Stimulated activated CD8-positive, alpha-beta memory T cell treated with anti-CD3 and anti-CD28 coated beads, Interleukin-2, amount 100 ng/mL, for 1 hour (primary cell): ENCODE results near the gene SLC7A11.
"Not testable (repeated sequence)": the region's sequence is repeated elsewhere in the genome, so short reads cannot be mapped to it uniquely, and the experiment has no call there.

Source experiments
- DNase-seq, 2 donors: peaks; one replicate each; pipeline ENCODE4 v3.0.0-alpha.2; 2020; ENCODE audit warnings: low read depth in 2 of 2

Gene SLC7A11

DNA sequence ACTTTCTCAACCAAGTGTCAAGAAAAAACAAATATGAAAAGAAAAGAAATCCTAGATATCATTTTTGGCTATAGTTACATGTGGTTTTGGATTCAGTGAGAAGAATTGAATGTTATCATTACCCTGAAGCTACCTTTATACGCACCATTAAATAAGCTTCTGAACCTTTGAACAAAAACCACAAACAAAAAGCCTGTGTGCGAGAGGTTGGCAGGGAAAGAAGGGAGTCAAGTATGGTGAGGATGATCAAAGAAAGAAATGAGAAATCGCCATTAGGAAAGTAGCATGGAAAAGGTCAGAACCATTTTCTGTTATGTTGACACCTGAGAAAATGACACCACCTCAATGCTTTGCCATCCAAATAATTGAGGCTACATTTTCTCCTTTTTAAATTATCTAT is 1.2 kb upstream of the SLC7A11 start:
- DNase-seq, result no peak

DNA sequence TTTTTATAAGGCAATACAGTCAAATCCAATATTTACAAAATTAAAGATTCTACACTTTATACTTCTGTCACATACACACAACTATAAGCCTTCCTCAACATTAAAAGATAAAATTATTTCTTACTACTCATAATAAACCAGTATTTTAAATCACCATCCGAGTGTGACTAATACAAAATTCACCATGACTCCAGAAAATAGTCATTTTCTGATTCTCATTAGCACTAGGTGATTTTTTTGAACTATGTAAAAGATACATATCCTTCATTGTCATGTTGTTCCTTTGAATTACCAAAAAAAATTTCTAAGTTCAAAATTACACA is 646 bp upstream of the SLC7A11 start:
- no peak for DNase-seq

DNA sequence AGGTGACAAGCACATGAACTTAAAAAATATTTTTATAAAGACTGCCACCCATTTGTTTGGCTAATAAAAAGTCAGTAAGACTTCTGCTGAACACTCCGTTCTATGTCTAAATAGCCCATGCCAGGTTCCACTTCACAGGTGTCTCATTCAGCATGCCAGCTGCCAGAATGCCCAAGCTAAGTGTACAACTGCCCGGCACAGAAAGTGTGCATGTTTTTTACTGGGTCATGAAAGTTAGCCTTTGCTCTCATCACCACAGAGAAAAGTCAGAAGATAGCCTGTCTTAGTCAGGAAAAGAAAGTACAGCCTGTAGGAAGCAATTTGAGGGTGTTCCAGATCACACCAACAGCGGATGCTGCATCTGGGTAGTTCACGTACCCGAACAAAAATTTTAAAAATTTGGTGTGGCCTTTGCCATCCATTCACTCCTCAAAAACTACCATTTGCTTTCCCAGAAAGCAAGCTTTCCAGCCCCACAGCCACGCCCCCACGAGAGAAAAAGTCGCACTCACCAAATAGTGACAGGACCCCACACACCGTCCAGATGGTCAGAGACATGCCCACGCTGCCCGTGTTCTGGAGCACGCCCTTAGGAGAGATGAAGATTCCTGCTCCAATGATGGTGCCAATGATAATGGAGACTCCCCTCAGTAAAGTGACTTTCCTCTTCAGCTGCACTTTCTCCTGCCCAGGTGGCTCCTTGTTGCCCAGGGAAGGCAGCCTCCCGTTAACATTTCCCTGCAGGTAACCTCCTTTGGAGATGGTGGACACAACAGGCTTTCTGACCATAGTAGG is 671 bp downstream of the SLC7A11 start:
- no peak for DNase-seq

DNA sequence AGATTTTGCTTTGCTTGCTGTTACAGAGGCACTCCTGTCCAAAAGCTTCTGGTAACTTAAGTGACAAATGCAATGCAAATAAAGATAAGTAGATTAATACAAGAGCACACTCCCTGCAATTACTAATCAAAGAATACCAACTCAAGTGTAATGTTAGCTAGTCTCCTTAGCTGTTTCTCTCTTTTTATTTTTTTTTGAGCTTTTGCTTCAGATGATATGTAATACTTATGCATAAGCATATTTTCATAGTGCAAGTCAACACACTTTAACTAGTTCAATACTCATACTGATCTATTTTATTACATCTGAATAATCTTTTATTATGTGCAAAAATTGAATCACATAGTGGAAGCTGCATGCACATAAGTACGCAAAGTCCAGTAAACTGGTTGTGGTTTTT is 2.7 kb downstream of the SLC7A11 start:
- DNase-seq, result no peak

DNA sequence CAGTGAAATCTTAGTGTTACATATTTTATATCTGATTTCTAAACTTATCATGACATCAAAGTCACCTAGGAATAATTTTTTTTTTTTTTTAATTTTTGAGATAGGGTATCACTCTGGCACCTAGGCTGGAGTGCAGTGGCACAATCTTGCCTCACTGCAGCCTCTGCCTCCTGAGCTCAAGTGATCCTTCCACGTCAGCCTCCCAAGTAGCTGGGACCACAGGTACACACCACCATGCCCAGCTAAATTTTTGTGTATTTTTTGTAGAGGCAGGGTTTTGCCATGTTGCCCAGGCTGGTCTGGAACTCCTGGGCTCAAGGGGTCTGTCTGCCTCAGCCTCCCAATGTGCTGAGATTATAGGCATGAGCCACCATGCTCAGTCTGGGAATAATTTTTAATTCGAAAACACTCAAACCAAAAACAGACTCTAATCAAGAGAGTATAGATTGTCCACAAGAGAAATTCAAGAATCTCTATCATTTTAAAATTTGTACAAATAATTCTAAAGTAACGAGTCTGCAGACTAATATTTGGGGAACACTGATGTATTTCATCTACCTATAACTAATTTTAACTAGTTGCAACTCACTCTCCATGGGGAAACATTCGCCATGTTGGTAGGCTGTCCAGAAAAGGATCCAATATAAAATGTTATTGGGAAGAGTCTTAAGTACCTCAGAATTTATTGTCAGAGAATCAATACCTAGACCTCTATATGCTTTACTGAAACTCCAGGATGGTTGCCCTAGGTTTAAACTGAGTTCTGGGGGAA is 3.4 kb downstream of the SLC7A11 start:
- no peak for DNase-seq

DNA sequence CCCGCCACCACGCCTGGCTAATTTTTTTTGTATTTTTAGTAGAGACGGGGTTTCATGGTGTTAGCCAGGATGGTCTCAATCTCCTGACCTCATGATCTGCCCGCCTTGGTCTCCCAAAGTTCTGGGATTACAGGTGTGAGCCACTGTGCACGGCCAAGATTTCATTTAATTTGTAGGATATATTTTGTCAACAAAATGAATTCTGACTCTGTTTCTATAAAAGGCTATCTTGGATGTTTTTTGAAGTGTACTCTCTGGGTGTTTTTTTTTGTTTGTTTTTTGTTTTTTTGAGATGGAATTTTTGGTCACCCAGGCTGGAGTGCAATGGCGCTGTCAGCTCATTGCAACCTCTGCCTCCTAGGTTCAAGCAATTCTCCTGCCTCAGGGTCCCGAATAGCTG is 5.0 kb downstream of the SLC7A11 start:
- DNase-seq, result not testable (repeated sequence)

DNA sequence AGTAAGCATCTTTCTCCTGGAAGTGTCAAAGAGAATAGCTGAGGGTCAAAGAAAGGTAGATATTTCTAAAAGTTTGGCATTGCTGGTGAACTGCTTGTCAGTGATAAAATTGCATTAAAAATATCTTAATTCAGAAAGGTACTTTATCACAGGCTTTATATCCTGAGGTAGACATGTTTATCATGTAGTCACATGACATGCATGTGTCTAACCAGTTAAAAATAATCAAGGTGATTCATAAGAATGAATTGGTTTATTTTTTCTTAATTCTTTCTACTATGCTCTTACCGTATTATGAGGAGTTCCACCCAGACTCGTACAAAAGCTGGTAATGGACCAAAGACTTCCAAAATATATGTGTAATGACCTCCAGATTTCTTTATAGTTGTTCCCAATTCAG is 6.1 kb downstream of the SLC7A11 start:
- DNase-seq, result no peak

DNA sequence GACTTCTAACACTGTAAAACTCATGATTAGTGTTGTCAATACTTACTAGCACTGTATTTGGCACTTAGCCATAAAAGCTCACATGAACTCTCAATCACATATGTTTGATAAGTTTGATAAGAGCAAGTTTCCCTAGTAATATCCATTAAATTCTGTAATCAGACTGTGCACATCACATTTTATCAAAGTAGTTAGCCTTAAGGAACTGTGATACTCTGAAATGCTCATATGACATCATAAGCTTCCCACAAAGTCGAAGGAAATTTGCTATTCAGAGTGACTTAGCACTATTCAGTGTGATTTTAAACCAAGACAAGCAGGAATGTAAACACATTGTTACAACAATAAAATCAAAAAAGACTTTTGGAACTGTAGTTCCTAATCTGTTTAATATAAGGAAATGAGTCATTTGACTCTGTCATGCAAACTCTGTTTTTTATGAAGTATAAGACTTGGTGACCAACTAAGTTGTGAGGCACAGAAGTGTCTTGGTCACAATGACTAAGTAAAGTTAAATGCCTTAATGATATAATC is 6.7 kb downstream of the SLC7A11 start:
- no peak for DNase-seq

DNA sequence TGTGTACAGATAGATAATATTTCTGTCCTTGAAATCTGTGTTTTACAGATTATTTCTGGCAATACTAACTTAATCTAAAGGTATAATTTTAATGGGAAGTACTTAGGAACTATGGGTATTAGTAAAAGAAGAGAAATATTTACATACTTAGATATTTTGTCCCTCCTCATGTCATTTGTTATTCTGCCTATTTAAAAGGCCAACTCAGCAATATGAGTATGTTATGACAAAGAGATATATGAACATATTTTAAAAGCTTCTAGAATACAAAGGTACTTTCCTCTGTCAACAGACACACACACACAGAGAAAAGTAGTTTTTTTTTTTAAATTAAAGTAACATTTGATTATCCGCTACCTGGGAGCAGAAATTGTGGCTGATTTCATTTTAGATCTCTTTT is 7.9 kb downstream of the SLC7A11 start:
- DNase-seq, result no peak

DNA sequence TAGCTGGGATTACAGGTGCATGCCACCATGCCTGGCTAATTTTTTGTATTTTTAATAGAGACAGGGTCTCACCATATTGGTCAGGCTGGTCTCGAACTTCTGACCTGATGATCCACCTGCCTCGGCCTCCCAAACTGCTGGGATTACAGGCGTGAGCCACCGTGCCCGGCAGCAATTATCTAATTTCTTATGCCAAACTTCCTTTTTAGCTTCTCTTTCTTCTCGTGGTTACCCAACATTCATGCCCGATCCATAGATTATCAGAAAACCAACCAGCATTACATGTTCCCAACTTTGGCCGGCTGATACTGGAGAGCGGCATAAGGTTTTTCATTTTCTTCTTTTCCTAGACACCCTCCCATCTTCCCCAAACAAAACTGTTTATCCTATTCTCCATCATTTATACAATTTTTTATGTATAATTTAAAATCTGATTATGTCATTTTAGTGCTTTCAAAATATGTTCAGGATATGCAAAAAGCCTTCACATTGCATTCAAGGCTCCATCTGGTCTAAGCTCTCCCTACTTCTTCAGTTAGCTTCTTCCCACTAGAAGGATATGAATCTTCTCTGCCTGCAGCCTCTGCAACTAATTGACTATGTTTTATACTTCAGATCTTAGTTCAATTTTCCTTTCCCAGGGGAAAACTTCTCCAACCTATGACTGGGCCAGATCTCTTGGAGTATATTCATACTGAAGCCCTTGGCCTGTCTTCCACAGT is 8.7 kb downstream of the SLC7A11 start:
- no peak for DNase-seq

DNA sequence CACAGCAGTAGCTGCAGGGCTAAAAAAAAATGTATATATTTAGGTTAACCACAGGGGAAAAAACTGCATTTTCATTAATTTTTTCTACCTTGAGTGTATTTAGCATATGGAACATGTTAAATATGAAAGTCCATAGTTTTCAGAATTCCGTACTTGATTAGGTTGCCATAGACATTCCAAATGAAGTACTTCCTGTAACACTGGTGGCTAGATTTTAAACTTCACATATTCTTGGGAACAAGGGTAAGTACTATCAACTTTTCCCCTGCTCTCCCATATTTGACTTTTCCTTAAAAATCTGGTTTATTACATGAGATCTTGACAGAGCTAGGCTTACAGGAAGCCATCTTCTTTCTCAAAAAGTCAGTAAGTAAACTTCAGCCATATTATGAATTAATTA is 9.8 kb downstream of the SLC7A11 start:
- no peak for DNase-seq

DNA sequence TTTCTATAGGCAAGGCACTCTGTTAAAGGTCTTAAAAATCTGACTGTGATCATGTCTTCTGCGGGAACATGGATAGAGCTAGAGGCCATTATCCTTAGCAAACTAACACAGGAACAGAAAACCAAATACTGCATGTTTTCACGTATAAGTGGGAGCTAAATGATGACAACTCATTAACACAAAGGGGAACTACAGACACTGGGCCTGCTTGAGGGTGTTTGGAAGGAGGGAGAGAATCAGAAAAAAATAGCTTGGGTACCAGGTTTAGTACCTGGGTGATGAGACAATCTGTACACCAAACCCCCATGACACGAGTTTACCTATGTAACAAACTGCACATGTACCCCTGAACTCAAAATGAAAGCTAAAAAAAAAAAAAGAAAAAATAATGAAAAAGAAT is 12.1 kb downstream of the SLC7A11 start:
- DNase-seq, result no peak

DNA sequence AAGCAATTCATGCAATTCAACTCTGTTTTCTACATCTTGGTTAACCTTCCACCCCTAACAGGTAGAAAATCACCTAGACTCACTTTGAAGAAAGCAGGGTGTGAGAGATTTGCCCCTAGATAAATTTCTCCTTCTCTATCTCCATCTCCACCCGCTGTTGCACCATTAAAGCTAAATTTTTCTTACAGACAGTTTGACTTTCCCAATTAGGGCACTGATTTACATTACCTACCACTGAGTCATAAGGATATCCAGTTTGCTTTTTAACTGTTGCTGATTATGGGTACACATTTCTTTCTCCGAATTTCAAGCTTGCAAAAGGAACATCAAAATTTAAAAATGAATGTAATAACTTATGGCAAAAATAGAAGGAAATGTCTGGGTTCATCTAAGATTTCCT is 13.0 kb downstream of the SLC7A11 start:
- DNase-seq, result no peak

DNA sequence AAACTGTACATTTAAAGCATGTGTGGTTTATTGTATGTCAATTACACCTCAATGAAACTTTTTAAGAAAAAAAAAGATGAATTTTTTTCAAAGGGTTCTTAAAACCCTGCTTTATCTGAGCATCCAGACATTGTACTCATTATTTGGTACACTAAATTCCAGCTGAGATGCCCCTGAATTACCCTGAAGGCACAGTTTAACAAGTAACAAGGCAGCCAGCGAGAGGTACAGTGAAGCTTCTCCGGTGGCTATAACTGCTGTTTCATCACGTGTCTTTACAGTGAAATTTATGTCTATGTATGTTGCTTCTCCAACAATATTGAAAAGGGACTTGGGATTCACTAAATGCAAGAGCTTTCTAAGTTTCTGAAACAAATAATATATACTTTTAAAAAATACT is 15.8 kb downstream of the SLC7A11 start:
- no peak for DNase-seq

DNA sequence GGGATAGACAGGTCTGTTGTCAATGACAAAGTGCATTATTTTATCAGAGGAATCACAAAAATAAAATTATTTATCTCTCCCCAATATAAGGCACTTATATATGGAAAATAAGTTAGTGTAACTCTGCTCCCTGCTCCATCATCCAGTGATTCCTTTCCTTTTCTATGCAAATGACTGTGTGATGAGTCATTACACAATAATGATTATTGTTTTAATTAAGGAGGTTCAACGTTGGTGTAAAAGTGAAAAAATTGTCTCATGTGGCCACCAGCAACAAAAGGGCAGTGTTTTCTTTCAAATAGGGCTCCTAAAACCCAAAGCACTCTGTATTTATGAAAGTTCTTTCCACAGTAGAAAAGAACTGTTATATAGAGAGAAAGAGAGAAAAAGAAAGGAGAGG is 16.7 kb downstream of the SLC7A11 start:
- no peak for DNase-seq

DNA sequence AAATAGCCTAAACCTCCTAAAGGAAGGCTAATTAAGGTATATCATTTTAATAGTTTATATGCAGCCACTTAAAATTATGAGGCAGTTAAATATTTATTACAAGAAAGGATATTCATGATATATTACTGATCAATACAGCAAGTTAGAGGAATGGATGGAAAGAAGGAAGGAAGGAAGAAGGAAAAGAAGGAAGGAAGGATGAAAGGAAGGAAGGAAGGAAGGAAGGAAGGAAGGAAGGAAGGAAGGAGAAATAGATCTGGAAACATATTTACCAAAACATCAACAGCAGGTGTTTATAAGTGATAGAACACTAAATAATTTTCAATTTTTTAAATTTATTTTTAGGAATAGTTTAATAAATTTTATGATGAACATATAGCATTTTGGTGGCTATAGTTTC is 17.5 kb downstream of the SLC7A11 start:
- DNase-seq, result no peak

DNA sequence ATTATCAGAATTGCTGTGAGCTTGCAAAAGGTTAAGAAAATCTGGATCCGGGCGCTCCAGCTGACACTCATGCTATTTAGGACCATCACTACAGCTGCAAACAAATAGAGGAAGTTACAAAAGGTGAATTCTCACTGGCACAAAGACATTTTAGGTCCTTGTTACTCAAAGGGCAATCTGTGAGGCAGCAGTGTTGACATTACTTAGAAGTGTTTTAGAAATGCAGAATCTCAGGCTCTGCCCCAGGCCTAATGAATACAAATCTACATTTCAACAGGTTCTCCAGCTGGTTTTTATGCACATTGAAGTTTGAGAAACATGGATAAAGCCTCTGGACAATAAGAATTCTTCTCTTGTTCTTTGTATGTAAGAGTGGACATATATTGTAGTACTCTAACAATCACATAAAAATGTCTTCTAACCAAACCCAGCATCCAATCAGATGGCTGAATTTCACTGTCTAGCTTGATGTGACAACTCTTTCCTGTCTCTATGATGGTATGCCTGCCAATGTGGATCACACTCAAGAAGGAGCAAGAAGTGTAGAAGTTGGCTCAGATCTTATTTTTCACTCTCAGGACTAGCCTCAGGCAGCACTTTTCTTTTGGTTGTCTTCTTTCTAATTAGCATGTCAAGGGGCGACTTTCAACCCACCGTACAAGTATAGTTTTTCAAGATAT is 18.8 kb downstream of the SLC7A11 start:
- DNase-seq, result no peak

DNA sequence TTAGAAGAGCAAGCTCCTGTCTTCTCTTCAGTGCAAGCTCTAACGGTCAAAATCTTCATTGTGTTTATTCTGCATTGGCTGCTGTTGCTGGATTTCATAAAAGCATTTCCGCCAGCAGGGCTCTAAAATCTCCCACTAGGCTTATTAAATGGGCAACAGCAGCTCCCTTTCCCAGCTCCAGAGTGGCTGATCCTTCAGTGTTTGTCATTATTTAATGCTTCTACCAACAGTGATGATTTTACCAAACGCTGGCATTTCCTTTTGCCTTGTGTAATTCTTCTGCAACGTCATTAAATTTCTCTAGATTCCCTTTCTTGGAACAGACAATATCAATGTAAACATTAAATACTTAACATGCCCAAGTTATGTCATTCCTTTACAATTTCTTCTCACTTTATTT is 20.1 kb downstream of the SLC7A11 start:
- DNase-seq, result no peak

DNA sequence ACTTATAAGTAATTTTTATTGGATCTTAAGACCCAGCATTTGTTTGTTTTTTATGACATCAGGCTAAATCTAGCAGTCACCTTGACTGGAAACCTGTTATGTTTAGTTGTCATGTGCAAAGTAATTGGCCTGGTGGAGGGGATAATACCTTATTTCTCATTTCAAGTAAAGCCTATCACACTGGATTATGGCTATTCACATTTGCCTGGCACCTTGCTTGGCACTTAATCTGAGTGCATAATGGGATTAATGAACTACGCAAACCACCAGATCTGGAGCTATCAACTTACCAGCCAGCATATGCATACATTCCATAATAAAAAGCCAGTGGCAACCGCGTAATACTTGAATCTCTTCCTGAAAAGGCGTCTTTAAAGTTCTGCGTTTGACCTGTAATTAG is 23.2 kb downstream of the SLC7A11 start:
- no peak for DNase-seq

DNA sequence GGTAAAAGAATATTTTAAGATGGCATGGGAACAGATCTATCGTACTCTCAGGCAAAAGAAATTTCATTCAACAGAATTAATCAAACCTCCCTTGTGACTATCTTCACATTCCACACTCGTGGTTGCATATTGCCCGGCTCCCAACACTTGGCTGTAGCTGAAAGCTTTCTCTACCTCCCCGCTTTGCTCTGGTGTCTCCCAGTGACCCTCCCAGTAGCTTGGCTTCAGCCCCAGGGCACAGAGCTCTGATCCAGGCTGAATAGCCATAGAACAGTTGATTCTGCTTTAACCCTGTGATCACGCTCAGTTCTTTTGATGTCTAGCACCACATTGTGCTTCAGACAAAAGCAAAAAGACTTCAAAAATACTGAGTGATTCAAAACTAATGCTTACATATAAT is 24.6 kb downstream of the SLC7A11 start:
- DNase-seq, result no peak

DNA sequence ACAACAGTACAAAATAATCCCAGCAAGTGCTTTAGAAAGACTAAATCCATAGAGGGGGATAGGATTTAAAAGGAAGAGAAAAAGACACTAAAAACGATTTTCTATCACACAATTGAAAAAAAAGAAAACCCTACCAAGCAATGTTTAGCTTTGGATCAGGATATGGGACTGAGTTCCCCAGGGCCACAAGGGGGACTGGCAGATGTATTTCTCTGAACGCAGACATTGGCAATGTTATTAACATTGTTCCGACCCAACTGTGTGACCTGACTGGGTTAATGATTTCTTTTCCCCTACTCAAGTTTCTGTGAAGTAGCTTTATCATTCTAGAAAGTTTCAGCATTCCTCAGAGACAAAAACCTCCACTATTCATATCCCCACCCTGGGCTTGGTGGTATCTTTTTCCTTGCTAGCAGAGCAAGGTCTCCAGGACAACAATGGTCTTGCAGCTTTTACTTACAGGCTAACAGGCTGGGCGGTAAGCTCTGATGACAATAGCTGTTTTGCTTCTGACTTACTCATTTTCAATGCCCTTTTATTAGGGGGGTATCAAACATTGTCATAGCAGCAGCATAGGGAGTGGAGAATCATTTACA is 25.8 kb downstream of the SLC7A11 start:
- DNase-seq, result no peak

DNA sequence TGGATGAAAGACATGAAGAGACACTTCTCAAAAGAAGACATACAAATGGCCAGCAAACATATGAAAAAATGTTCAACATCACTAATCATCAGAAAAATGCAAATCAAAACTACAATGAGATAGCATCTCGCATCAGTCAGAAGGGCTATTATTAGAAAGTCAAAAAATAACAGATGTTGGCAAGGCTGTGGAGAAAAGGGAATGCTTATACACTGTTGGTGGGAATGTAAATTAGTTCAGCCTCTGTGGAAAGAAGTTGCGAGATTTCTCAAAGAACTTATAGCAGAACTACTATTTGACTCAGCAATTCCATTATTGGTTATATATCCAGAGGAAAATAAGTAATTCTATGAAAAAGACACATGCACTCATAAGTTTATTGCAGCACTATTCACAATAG is 31.6 kb downstream of the SLC7A11 start:
- DNase-seq, result not testable (repeated sequence)
